Embryonic facial prominence (tissue), 1 donor: Measurements from ENCODE around the gene KIF3A.

Experiments
- DNase-seq: peaks from one replicate; pipeline ENCODE4 v3.0.0-alpha.2; 2016; ENCODE audit errors: extremely low spot score

KIF3A gene

GRCh38 chr5:132736853-132737833, at the start of gene KIF3A:
Gene KIF3A (minus strand): TSS chr5:132737546. CDS start chr5:132737419, 127 bp downstream.
- peak; percentile 85 for DNase-seq

- DNase-seq = no peak
Observed at GRCh38 chr5:132787076-132787475, 49.7 kb upstream of the KIF3A start.

- DNase-seq = no peak
Observed at GRCh38 chr5:132785864-132786263, 48.5 kb upstream of the KIF3A start.

GRCh38 chr5:132785365-132785764, 48.0 kb upstream of the KIF3A start:
- DNase-seq = no peak

- DNase-seq = no peak
Observed at GRCh38 chr5:132782101-132782500, 44.8 kb upstream of the KIF3A start.

GRCh38 chr5:132781029-132781428, 43.7 kb upstream of the KIF3A start:
- DNase-seq = no peak

GRCh38 chr5:132780577-132780976, 43.2 kb upstream of the KIF3A start:
- no peak for DNase-seq

GRCh38 chr5:132779961-132780360, 42.6 kb upstream of the KIF3A start:
- DNase-seq = no peak

- no peak for DNase-seq
Observed at GRCh38 chr5:132778856-132779255, 41.5 kb upstream of the KIF3A start.

- no peak for DNase-seq
Observed at GRCh38 chr5:132778129-132778528, 40.8 kb upstream of the KIF3A start.

GRCh38 chr5:132777209-132778069, 40.1 kb upstream of the KIF3A start, which contains the start of gene SEPTIN8:
Gene SEPTIN8 (minus strand): TSS chr5:132777239. CDS start chr5:132777137, 102 bp downstream.
- DNase-seq = no peak

GRCh38 chr5:132776938-132777208, 39.5 kb upstream of the KIF3A start:
- no peak for DNase-seq

GRCh38 chr5:132776131-132776937, 39.0 kb upstream of the KIF3A start:
- no peak for DNase-seq

GRCh38 chr5:132775476-132775961, 38.2 kb upstream of the KIF3A start:
- no peak for DNase-seq

- no peak for DNase-seq
Observed at GRCh38 chr5:132774896-132775295, 37.5 kb upstream of the KIF3A start.

- no peak for DNase-seq
Observed at GRCh38 chr5:132774406-132774805, 37.1 kb upstream of the KIF3A start.

- DNase-seq = no peak
Observed at GRCh38 chr5:132773601-132774355, 36.4 kb upstream of the KIF3A start.

- no peak for DNase-seq
Observed at GRCh38 chr5:132773114-132773513, 35.8 kb upstream of the KIF3A start.

GRCh38 chr5:132772291-132773070, 35.1 kb upstream of the KIF3A start:
- no peak for DNase-seq

- DNase-seq = no peak
Observed at GRCh38 chr5:132771503-132771998, 34.2 kb upstream of the KIF3A start.
